ENCODE results near the gene SHISAL1.

Gene SHISAL1

DNA sequence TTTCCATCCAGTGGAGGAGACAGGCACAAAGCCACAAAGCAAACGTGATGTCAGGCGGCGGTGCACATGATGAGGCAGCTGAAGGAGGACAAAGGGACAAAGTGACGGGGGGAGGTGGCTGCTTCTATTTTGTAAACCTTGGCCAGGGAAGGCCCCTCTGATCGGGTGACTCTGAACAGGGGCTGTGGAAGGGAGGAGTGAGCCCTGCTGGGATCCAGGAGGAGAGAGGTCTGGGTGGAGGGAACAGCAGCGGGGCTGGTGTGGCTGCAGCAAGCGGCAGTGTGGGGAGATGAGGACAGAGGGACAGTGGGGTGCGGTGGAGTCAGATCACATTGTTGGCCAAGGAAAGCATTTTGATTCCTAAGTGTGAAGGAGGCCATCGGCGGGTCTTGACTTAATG is 36.7 kb downstream of the SHISAL1 start:
- DNase-seq: no peak

DNA sequence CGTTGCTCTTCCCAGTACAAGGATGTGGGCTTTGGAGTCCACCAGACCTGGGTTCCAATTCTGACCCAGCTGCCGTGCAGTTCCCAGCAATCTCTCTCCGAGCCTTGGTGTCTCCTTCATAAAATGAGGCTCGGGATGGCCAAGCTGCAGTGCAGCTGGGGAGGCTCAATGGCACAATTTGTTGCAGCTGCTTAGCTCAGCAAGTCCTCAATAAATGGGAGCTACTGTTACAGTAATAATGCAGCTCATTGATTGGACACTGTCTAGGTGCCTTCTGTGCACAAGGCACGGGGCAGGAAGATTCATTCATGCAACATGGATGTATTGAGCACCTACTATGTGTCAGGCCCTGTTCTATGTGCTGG is 37.1 kb downstream of the SHISAL1 start:
- DNase-seq: no peak

GRCh38 chr22:44274918-44275630 is 37.7 kb downstream of the SHISAL1 start:
- no peak for DNase-seq

- no peak for DNase-seq
Measured at GRCh38 chr22:44273175-44273574, 39.6 kb downstream of the SHISAL1 start.

DNA sequence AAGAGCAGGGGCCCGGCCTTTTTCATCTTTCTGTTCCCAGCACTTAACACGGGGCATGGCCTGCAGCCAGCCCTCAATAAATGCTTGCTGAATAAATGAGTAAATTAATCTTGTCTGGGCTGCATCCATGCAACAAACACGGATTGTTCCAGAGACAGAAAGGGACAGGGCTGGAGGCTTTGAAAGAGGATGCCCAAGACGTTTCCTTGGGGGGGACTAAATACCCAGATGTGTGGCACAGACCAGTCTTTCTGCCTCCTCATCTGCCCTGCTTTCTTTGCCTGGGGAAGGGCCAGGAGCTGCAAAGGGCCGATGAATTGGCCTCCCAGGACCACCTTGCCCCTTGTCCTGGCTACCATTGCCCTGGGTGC is 40.4 kb downstream of the SHISAL1 start:
- no peak for DNase-seq

GRCh38 chr22:44271732-44272400 is 40.9 kb downstream of the SHISAL1 start:
- DNase-seq: no peak

- DNase-seq: no peak
Measured at GRCh38 chr22:44271010-44271500, 41.7 kb downstream of the SHISAL1 start.

- no peak for DNase-seq
Measured at GRCh38 chr22:44270556-44270880, 42.2 kb downstream of the SHISAL1 start.

DNA sequence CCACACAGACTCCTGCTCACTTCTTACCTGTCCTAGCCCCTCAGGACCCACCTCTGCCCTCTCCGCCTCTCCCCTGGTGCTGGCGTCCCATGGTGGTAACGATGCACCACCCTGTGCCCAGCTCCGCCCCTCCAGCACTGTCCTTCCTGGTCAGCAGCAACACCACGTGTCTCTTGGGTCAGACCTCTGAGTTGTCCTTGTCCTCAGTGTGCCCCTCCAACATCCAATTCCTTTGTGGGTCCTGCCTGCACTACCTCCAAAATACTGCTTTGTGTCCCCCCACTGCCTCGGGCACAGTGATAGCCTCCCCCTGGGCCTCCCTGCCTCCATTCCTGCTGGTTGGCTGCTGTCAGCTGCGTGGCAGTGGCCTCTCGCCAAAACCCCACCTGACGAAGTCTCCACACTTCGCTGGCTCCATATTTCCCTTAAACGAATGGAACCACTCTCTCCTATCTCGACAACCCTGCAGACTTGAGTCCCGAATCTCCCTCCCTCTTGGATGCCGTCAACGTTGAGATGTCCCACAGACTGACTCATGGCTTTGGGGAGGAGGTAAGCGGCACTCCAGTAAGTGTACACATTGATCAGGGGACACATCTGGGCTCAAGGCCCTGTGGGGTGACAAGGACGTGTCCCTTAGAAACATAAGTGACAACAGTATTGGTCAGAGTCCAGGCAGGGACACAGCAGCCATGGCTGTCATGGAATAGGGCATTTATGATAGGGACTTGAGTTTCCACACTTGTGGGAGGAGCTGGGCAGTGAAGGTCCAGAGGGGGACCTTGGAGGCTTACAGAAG is 42.8 kb downstream of the SHISAL1 start:
- no peak for DNase-seq

DNA sequence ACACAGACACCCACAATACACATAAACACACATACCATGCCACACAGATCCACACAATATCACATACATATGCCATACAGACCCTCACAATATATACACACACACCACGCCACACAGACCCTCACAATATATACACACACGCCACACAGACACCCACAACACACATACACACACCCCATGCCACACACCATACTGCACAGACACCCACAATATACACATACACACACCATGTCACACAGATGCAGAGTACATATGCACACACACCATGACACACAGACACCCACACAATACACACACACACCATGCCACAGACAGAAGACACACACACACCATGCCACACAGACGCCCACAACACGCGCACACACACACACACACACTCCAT is 43.6 kb downstream of the SHISAL1 start:
- no peak for DNase-seq

DNA sequence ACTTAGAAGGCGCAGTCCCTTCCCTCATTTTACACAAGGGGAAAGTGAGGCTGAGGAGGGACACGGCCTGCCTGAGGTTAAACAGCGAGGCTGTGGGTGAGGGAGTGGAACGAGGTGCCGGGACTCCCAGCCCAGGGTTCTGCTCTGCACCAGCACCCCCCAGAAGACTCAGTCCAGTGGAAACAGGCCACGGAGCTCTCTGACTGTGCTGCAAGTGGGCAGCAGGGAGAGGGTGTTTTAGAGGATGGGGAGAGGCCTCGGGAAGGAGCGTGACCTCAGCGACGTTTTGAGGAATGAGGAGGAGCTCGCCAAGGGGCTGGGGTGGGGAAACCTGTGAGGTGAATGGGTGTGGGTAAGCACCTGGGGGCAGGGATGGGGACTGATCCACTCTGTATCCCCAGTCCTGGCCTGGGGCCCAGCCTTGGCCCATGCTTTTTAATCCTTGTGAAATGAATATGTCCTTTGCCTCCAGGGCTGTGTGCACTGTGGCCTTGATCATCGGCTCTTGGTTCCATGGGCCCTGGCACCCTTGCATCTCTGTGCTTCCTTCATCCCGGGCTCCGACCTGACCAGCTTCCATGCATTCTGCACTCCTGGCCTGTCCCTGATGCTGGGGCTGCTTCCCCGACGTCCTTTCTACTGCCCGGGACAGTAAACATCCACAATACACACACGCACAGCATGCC is 44.2 kb downstream of the SHISAL1 start:
- DNase-seq: no peak

DNA sequence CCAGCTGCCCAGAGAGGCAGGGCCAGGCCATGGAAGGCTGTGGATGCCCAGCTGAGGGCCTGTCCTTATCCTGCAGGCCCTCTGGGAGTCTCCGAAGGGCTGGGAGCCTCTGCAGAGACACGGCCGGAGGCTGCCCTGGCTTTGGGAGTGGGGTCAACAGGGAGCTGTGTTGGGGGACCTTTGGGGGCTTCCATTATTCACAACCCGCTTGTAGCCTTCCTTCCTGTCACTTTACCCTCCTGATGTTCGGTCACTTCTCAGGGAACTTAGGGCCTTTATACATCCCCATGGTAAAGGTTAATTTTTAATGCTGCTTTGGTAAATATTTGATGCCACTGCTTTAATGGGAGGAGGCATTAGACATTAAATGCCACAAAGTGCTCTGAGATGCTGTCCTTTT is 44.9 kb downstream of the SHISAL1 start:
- no peak for DNase-seq

DNA sequence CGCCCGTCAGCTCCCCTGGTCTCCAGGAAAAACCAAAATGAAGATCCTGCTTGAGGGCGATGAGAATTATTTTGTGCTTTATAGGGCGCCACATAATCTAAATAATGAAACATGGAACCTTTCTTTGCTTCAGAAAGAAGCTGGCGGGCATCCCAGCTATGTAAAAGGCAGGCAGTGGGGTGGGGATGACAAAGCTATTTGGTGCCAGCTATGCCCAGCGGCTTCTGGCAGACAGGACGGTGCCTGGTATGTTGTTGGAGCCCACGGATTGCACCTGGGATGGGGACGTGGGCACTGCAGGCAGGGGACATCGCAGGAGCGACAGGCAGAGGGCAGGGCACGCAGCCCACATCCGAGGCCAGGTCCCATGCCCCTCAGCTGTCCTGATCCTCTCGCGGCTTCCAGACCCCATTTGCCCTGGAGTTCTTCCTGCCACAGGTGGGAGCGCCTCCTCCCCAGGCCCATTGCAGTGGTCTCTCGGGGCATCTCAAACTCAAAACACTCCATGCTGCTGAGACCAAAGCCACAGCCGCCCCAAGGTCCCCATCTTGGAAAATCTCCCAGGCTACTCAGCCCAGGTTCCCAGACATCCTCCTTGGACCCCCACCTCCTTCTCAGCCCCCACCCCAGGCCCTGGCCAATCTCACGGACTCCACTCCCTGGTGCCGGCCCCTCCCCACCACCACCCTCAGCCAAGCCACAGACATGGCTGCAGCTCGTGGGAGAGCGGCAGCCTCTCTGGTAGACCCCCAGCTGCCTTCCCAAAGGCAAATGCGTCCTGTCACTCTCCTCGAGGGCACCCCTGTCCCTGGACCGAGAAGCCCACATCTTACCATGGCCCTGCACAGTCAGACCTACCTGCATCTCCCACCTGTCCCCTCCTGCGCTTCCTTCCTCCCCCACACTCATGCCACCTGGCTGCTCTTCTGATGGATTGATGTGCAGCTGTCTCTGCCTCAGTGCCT is 45.7 kb downstream of the SHISAL1 start:
- no peak for DNase-seq

DNA sequence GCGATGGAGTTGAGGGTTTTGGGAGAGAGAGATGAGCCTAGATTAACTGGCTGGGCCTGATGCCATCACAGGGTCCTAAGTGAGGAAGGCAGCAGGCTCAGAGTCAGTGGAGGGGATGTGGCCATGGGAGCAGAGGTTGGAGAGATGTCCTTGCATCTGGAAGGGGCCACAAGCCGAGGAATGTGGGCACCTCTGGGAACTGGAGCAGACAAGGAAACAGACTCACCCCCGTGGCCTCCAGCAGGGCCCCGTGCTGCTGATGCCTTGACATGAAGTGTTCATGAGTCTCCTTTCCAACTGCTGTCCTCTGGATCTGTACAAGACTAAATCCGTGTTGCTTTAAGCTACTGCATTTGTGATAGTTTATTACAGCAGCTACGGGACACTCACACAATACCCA is 49.2 kb downstream of the SHISAL1 start:
- DNase-seq: no peak

DNA sequence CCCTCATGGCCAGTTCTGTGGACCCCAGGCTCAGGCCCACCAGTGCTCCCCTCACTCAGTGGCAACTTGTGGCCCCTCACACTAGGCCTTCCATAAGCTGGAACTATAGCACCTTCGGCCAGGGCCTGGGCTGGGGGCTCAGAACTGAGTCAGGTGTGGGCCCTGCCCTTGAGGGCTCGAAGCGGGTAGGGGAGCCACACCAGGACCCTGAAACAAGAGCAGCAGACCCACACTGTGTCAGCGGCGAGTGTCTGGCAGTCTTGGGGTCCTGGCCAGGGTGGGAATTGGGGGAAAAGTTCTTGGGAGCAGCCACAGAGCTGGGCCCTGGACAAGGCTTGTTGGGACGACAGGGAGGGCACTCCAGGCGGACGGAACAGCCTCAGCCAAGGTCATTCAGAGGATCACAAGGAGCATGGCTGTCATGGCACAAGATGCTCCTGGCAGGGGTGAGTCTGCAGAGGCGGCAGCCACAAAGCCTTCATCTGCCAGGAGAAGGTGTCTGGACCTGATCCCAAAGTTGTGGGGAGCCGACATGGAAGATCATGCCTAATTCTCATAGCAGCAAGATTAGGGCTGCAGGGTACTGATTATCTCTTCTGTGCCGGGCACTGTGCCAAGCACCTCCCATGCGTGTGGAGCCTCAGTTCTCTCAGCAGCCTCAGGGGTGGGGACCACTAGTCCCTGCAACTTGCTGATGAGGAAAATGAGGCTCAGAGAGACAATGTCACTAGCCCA is 50.7 kb downstream of the SHISAL1 start:
- no peak for DNase-seq

DNA sequence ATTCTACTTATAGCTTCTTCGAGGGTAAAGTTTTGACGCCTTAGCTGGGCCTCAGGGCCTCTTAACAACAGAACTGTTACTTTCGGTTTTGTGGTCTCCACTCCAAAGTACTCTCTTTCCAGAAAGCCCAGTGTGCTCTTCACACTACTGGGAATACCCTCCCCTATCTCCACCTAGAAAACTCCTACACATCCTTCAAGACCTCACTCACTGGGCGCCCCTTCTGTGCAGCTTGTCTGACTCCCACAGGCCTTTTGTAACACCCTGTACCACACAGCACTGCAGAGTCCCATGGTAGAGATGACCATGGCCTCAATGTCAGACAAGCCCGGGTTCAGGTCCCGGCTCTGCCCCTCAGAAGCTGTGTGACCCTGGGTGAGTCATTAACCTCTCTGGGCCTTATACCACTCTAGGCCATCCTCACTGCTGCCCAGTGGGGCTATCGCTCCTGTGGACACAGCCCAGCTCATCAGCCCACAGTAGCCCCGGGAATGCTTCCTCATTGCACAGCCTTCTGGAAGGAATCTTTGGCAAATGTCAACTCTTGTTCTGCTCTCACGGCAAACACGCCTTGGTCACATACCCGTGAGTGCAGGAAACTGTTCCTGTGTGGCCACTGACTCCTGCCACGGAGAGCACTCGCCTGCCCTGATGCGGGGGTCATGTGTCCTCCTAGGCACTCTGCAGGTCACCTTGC is 51.4 kb downstream of the SHISAL1 start:
- DNase-seq: no peak

DNA sequence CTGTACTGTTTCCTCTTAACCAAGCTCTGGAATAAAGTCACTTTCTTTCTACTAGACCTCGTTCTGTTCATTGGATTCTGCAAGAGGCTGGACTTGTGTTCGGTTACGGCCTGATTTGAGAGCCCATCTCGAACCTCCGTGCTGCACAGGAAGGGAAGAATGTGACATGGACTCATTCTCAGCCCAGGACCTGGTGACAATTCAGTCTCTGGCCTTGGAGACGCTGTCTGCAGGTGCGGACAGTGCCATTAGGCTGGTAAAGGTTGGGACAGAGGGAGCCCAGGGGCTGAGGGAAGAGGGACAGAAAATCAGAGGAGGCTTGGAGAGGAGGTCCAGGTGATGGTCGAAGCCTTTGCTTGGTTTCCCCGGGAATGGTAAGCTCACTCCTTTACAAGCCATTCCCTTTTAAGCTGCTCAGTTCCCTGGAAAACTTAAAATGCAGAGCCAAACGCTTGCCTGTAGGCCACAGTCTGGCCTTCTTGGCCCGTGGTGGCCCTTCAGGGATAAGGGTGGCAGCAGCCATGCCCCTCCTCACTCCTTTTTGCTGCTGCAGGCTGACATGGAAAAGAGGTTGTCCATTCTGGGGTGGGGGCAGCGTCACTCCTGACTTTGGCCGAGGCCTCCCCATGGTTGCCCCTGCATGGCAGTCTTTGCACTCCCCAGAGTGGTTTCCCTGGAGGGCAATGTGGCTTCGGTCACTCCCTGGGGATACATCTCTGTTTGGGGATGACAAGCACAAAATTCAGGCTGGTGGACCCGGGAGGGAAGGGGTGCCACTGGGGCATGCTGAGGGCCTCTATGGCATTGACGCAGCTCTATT is 52.3 kb downstream of the SHISAL1 start:
- DNase-seq: no peak

DNA sequence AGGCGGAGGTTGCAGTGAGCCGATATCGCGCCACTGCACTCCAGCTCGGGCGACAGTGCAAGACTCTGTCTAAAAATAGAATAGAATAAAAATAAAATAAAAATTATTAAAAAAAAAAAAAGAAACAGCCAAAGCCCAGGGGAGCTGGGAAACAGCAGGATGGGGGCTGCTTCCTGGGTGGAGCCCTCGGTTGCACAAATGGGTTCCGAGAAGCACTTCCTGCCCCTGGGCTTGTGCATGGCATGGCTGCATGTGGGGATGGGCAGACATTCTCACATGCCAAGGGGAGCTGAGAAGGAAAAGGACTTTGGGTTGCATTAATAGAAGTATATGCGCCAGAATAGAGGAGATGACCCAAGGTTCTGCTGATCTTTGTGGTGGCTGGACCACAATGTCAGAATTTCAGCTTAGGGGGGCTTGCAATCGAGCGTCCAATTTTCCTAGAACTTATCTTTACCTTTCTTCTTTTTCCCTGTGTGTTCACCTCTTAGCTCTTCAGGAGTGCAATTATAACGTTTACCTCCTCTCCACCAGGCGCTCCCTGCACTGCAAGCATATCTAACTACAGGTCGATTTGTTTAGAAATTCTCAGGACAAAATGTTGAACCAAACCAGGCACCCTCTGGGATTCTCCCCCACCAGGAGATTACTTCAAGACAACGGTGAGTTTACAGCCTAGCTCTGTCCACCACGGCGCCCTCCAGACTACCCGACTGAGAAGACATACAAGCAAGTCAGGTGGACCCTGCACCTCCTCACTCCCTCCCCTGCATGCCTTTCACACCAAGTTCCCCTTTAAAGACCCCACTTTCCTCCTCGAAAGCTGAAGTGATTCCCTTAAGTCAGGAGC is 53.2 kb downstream of the SHISAL1 start:
- no peak for DNase-seq
